ENCODE results near the gene DEXI. TPM values are rescaled to one million over a fixed set of nuclear protein-coding genes. Genes with fewer than 3 reads are reported as not detected.

Gene DEXI
- total RNA-seq, 1 experiment from 2014 or later = 28.3 TPM

DNA sequence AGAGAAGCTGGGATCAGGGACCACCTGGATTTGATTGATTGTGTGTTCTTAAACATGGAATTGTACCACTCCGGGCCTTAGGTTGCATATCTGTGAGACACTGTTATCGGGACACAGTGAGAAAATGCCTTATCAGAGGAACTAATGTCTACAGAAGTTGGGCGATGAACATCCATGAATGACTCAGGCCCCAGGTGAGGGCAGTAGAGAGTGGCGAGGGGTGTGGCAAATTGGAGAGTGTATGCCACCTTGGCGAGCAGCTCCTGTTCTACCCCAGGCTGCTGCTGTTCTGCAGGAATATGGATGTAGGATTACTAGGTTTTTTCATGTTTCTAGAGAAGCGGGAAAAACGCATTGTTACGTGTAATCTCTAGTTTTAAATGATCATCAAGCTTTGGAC, 40.9 kb upstream of the DEXI start:
- H3K27me3 ChIP-seq (ENCODE audit: insufficient read depth, low read length) = no peaks in the 10 kb centered on the region
- H3K4ac ChIP-seq (ENCODE audit: low read depth, low read length) = no peak overlapping the region
- no CpG with 5 or more reads among the region's 8 CpGs for WGBS (ENCODE audit: extremely low coverage, insufficient read length, low lambda C conversion rate)
- no peak overlapping the region for H3K18ac ChIP-seq (ENCODE audit: insufficient read length, low read depth, low read length)
- no peak overlapping the region for H2BK15ac ChIP-seq (ENCODE audit: low read depth, low read length)
- H3K4me2 ChIP-seq (ENCODE audit: insufficient read depth, insufficient read length, low read length) = no peak overlapping the region
- H3K79me2 ChIP-seq (ENCODE audit: insufficient read depth, low read length) = no peaks in the 10 kb centered on the region
- H4K8ac ChIP-seq (replicated peaks; ENCODE audit: insufficient read length, low read depth, low read length) = no peak overlapping the region
- H3K79me1 ChIP-seq (ENCODE audit: insufficient read depth, low read depth, low read length, poor library complexity, severe bottlenecking) = no peaks in the 10 kb centered on the region
- no peak overlapping the region for H2BK120ac ChIP-seq (ENCODE audit: low read depth, low read length, poor library complexity, severe bottlenecking)
- H3K27ac Mint-ChIP-seq = no peak overlapping the region
- no peak overlapping the region for H2BK20ac ChIP-seq (ENCODE audit: low read depth, low read length, poor library complexity, severe bottlenecking)
- H3K27ac ChIP-seq (ENCODE audit: insufficient read length, low read depth, low read length) = no peak overlapping the region
- H3K9ac ChIP-seq (ENCODE audit: extremely low read depth, insufficient read length, low read length) = no peak overlapping the region
- no peak overlapping the region for H3K14ac ChIP-seq (ENCODE audit: insufficient read depth, low read length)
- H3K27me3 Mint-ChIP-seq (ENCODE audit: low read depth) = no peaks in the 10 kb centered on the region
- H4K20me1 ChIP-seq (ENCODE audit: control insufficient read depth, insufficient read depth, insufficient read length) = no peaks in the 10 kb centered on the region
- H3K23me2 ChIP-seq (ENCODE audit: insufficient read length, low read depth, low read length, poor library complexity, severe bottlenecking) = no peaks in the 10 kb centered on the region
- TF ChIP-seq, protein P1, sequence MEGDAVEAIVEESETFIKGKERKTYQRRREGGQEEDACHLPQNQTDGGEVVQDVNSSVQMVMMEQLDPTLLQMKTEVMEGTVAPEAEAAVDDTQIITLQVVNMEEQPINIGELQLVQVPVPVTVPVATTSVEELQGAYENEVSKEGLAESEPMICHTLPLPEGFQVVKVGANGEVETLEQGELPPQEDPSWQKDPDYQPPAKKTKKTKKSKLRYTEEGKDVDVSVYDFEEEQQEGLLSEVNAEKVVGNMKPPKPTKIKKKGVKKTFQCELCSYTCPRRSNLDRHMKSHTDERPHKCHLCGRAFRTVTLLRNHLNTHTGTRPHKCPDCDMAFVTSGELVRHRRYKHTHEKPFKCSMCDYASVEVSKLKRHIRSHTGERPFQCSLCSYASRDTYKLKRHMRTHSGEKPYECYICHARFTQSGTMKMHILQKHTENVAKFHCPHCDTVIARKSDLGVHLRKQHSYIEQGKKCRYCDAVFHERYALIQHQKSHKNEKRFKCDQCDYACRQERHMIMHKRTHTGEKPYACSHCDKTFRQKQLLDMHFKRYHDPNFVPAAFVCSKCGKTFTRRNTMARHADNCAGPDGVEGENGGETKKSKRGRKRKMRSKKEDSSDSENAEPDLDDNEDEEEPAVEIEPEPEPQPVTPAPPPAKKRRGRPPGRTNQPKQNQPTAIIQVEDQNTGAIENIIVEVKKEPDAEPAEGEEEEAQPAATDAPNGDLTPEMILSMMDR (conservative IDR thresholded peaks at IDR 0.05) = peak; percentile 37; the same call in 2 of the 3 replicates
- no peaks in the 10 kb centered on the region for H3K4me1 ChIP-seq (ENCODE audit: insufficient read depth, low read length)
- H3K36me3 Mint-ChIP-seq (ENCODE audit: insufficient read depth in 1 of 3, low read depth in 3 of 3) = peaks cover 0 to 10% (median 0%) of the 10 kb centered on the region in 3 experiments; a peak in 2 of 7 replicates
- H3K9me3 Mint-ChIP-seq = no peaks in the 10 kb centered on the region
- no peaks in the 10 kb centered on the region for H3K9me3 ChIP-seq (ENCODE audit: control insufficient read depth, low read depth, low read length)
- no peak overlapping the region for H4K5ac ChIP-seq (ENCODE audit: insufficient read length, low read depth, low read length)
- no peak overlapping the region for H2AFZ ChIP-seq (ENCODE audit: low read length)
- no peak overlapping the region for H2BK5ac ChIP-seq (ENCODE audit: insufficient read length, low read length)
- no peak overlapping the region for H3K4me3 Mint-ChIP-seq
- H2AK5ac ChIP-seq (ENCODE audit: insufficient read length, low read length) = no peak overlapping the region
- H3T11ph ChIP-seq (ENCODE audit: low read length) = no peak overlapping the region
- H3K4me1 Mint-ChIP-seq = peaks cover 9 to 27% of the 10 kb centered on the region in 2 experiments
- no peak overlapping the region for H3K23ac ChIP-seq (ENCODE audit: insufficient read length, low read depth, low read length)
- no peak for DNase-seq
- no peak overlapping the region for H4K91ac ChIP-seq (ENCODE audit: insufficient read length, low read depth, low read length)
- no peak overlapping the region for H2BK12ac ChIP-seq (ENCODE audit: insufficient read length, low read depth, low read length)
- H3K56ac ChIP-seq (ENCODE audit: insufficient read length, low read depth, low read length) = no peak overlapping the region

Data from H9 (cell line).